Ishikawa (cell line): ENCODE results near the gene TPSAB1.

Source experiments
- CEBPB ChIP-seq: IDR thresholded peaks from 2 replicates; pipeline ENCODE4 v1.6.1; 2012
- CREB1 ChIP-seq: IDR thresholded peaks from 2 replicates; pipeline ENCODE4 v1.6.1; 2012; ENCODE audit warnings: low read depth
- EGR1 ChIP-seq: IDR thresholded peaks from 2 replicates; pipeline ENCODE4 v1.6.1; 2012
- EP300 ChIP-seq: IDR thresholded peaks from 2 replicates; pipeline ENCODE4 v1.6.1; 2012; ENCODE audit warnings: borderline replicate concordance
- FOXM1 ChIP-seq: IDR thresholded peaks from 2 replicates; pipeline ENCODE4 v1.6.1; 2012; ENCODE audit warnings: low read depth, borderline replicate concordance
- NFIC ChIP-seq: IDR thresholded peaks from 2 replicates; pipeline ENCODE4 v1.6.1; 2012
- RAD21 ChIP-seq: IDR thresholded peaks from 2 replicates; pipeline ENCODE4 v1.6.1; 2012; ENCODE audit warnings: low read depth
- TAF1 ChIP-seq: IDR thresholded peaks from 2 replicates; pipeline ENCODE4 v1.6.1; 2012; ENCODE audit warnings: low read depth, mild to moderate bottlenecking
- TCF12 ChIP-seq: IDR thresholded peaks from 2 replicates; pipeline ENCODE4 v1.6.1; 2012; ENCODE audit warnings: low read depth
- TEAD4 ChIP-seq: IDR thresholded peaks from 2 replicates; pipeline ENCODE4 v1.6.1; 2012
- YY1 ChIP-seq: IDR thresholded peaks from 2 replicates; pipeline ENCODE4 v1.6.1; 2012; ENCODE audit warnings: low read depth
- ZBTB7A ChIP-seq: IDR thresholded peaks from 2 replicates; pipeline ENCODE4 v1.6.1; 2012; ENCODE audit warnings: low read depth
- TF ChIP-seq, protein P1 (sequence below): IDR thresholded peaks from 2 replicates; pipeline ENCODE4 v1.6.1; 2012
- TF ChIP-seq, protein P2 (sequence below): IDR thresholded peaks from 2 replicates; pipeline ENCODE4 v1.6.1; 2012
- TF ChIP-seq, protein P3 (sequence below): IDR thresholded peaks from 2 replicates; pipeline ENCODE4 v1.6.1; 2012; ENCODE audit warnings: low read depth, mild to moderate bottlenecking

The TPSAB1 gene

DNA sequence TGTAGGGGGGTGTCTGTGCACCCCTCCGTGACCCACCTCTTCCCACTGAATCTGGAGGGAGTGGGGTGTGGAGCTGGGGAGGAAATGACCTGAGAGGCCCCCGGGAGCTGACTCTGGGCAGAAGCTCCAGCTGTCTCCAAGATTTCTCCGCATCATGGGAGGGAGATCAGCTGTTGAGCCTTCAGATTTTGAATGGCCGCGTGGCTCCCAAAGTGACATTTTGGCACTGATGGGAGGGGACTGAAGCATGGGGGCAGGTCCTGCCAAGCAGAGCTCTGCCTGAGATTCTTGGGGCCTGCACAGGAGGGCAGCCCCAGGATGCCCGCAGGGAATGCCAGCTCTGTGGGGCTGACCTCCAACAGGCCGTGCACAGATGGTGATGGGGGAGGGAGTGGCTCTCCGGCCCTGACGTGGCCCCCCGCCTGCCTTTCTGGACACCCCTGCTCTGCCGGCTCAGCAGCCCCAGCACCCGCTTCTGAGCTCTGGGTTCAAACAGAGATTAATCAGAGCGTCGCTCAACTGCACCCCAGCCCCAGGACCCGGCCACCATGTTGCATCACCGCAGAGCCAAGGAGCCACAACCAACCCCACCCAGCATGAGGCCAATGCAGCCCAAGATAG is 43.6 kb downstream of the TPSAB1 start:
- TF ChIP-seq, protein P1, sequence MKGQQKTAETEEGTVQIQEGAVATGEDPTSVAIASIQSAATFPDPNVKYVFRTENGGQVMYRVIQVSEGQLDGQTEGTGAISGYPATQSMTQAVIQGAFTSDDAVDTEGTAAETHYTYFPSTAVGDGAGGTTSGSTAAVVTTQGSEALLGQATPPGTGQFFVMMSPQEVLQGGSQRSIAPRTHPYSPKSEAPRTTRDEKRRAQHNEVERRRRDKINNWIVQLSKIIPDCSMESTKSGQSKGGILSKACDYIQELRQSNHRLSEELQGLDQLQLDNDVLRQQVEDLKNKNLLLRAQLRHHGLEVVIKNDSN, result no peak
- TF ChIP-seq, protein P2, sequence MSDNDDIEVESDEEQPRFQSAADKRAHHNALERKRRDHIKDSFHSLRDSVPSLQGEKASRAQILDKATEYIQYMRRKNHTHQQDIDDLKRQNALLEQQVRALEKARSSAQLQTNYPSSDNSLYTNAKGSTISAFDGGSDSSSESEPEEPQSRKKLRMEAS, result no peak
- TF ChIP-seq NFIC (no peak), TCF12 (no peak), CEBPB (no peak), ZBTB7A (no peak), EP300 (no peak), TAF1 (no peak), TEAD4 (no peak), YY1 (no peak), CREB1 (no peak), EGR1 (no peak), FOXM1 (no peak), RAD21 (no peak)
- TF ChIP-seq, protein P3, sequence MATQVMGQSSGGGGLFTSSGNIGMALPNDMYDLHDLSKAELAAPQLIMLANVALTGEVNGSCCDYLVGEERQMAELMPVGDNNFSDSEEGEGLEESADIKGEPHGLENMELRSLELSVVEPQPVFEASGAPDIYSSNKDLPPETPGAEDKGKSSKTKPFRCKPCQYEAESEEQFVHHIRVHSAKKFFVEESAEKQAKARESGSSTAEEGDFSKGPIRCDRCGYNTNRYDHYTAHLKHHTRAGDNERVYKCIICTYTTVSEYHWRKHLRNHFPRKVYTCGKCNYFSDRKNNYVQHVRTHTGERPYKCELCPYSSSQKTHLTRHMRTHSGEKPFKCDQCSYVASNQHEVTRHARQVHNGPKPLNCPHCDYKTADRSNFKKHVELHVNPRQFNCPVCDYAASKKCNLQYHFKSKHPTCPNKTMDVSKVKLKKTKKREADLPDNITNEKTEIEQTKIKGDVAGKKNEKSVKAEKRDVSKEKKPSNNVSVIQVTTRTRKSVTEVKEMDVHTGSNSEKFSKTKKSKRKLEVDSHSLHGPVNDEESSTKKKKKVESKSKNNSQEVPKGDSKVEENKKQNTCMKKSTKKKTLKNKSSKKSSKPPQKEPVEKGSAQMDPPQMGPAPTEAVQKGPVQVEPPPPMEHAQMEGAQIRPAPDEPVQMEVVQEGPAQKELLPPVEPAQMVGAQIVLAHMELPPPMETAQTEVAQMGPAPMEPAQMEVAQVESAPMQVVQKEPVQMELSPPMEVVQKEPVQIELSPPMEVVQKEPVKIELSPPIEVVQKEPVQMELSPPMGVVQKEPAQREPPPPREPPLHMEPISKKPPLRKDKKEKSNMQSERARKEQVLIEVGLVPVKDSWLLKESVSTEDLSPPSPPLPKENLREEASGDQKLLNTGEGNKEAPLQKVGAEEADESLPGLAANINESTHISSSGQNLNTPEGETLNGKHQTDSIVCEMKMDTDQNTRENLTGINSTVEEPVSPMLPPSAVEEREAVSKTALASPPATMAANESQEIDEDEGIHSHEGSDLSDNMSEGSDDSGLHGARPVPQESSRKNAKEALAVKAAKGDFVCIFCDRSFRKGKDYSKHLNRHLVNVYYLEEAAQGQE, result no peak

DNA sequence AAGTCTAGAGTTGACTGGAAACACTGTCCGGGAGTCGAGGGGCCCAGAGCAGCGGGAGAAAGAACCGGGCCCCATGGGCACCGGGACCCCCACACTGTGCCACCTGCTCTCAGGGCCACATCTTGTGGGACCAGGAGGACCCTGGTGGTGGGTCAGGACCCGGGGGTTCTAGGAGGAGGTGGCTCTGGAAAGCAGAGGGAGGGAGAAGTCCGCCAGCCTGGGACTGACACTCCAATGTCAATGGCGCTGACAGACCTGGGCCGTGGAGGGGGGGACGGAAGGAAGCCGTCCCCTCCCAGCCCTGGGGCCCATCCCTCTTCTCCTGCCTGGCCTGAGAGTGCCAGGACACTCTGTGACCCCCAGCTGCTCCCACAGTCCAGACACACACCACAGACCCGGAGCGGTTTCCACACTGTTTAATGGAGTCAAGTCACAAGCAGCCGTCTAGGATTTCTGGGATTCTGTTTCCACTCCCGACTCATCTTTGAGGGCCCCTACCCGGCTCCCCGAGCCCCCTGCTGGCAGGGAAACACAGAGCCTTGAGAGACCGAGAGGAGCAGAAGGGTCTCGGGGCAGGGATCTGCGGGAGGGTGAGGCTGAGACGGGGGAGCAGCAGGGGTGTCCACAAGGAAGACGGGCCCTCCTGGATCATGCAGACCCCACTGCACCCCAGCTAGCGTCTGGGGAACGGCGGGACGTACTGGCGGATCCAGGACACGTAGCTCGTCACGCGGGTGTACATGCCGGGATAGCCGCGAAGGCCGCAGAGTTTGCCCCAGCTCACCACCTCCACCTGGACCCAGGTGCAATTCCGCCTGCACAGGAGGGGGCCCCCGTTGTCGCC is 45.4 kb downstream of the TPSAB1 start:
- TF ChIP-seq EGR1, result no peak
- no peak for TF ChIP-seq RAD21
- no peak for TF ChIP-seq TAF1
- no peak for TF ChIP-seq CREB1
- no peak for TF ChIP-seq YY1
- TF ChIP-seq ZBTB7A, result no peak
- no peak for TF ChIP-seq TEAD4
- no peak for TF ChIP-seq NFIC
- TF ChIP-seq EP300, result no peak

DNA sequence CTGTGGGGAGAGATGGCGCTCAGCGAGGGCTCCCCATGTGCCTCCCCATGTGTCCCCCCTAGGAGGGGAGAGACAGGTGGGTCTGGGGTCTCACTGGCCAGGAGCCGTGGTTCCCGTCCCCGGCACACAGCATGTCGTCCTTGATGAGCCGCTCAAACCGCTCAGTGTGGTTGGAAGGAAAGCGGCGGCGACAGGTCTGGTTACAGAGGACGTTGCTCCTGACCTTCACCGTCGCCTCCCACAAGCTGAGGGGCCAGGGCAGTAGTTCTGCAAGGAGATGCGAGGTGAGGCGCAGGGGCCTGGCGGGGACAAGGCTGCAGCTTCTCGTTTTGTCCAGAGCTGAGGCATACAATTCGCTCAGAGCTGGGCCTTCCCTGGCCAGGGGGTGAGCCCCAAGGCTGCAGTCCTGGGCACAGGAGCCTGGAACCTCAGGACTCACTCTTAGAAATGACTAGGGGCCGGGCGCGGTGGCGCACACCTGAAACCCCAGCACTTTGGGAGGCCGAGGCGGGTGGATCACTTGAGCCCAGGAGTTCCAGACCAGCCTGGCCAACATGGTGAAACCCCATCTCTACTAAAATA is 46.1 kb downstream of the TPSAB1 start:
- TF ChIP-seq EGR1, result no peak
- TF ChIP-seq ZBTB7A, result no peak
- no peak for TF ChIP-seq FOXM1
- no peak for TF ChIP-seq TAF1
- TF ChIP-seq RAD21, result no peak
- TF ChIP-seq, protein P1, result no peak
- TF ChIP-seq CEBPB, result no peak
- no peak for TF ChIP-seq CREB1
- TF ChIP-seq NFIC, result no peak
- TF ChIP-seq, protein P3, result no peak
- TF ChIP-seq, protein P2, result no peak
- no peak for TF ChIP-seq EP300

DNA sequence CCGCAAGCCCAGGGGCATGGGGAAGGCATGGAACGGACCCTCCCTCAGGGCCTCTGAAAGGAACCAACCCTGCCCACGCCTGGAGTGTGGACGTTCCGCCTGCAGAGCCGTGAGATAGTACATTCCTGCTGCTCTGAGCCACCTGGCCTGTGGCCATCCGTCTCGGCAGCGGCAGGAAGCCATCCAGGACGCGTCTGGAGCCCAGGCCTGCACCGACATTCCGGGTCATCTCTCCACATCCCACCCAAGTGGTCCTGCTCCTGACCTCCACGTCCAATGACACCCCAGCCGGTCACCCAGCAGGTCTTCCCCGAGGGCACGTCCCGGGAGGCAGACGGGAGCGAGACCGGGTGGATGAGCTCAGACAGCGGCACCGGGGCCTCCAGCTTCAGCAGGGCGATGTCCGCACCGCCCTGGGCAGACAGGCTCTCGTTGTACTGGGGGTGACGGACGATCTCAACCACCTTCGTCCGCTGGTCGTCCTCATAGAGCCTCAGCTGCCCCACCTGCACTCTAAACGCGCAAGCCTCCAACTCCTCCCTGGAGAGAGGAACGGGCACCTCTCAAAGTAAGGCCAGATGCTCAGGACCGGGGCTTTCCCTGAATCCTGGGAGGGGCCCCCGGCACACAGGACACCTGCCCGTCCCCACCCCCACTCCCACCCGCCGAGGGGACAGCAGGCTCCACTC is 47.6 kb downstream of the TPSAB1 start:
- TF ChIP-seq NFIC (no peak), EGR1 (no peak), CREB1 (no peak), TCF12 (no peak)
- TF ChIP-seq, protein P2, result no peak
- TF ChIP-seq, protein P3, result no peak
- TF ChIP-seq, protein P1, result no peak
